Measurements from ENCODE around the gene AP2A2. TPM values are rescaled to one million over a fixed set of nuclear protein-coding genes. Genes with fewer than 3 reads are reported as not detected.

Gene AP2A2
- total and polyA plus RNA-seq, 8 donors: 40.0 to 60.2 (median 50.6) TPM

DNA sequence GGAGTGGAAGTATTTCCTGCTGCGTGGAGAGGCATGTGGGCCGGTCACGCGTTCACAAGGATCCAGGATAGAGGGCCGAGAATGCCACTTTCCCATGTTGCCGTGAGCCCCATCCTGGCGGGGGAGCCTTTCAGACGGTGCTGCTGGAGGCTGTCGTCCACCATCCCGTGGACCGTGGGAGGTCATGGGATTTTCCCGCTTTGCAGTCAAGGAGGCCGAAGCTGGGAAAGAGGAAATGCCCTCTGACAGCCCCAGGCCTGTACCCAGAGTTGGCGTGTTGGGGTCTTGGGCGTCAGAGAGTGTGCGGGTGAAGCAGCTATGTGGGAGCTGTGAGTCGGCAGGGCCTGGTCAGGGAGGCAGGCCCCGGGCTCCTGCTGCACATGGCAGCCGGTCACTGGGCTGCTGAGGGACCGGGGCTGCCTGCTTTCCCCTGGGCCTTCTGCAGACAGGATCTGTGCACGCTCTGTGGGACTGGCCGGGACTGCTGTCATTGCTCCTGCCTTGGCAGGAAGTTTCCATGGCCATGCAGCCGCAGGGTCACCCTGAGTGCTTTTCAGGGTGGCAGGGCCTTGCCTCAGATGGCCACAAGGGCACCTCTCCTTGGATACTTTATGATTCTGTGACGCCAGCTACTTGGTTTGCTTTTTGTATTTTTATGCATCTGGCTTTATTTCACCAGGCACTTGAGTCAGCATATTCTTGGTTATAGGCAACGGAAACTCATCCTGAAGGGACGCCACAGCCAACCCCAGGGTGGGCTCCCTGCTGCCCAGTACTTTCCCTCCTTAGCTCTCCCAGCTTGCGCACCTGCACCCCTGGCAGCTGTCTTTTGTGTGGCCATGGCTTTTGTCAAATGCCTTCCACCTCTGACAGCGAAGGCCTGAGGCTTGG, 52.4 kb downstream of the AP2A2 start:
- no peaks in the 10 kb centered on the region for H3K9me3 ChIP-seq
- TF ChIP-seq CTCF (IDR thresholded peaks at IDR 0.05): no peak
- intact Hi-C loops (cut with DNase I): no loop called here
- FAIRE-seq (no peak), ATAC-seq (no peak), DNase-seq (no peak)
- WGBS, 2 donors: 93% methylated on average over 27 to 28 of the region's 28 CpGs
- no peaks in the 10 kb centered on the region for H3K4me1 ChIP-seq
- H3K4me3 ChIP-seq: no peak overlapping the region
- no peak overlapping the region for H3K27ac ChIP-seq
- no peaks in the 10 kb centered on the region for H3K27me3 ChIP-seq
- peaks cover 0 to 30% (median 15%) of the 10 kb centered on the region in 3 donors for H3K36me3 ChIP-seq

- intact Hi-C loops (cut with DNase I): no loop called here
- FAIRE-seq (no peak), DNase-seq (peak in 1 of 6 donors; percentile 25), ATAC-seq (no peak)
- Histone ChIP-seq H3K4me1 (no peaks in the 10 kb centered on the region), H3K36me3 (peaks cover 0 to 23% (median 10%) of the 10 kb centered on the region in 3 donors), H3K9me3 (no peaks in the 10 kb centered on the region), H3K4me3 (no peak overlapping the region), H3K27me3 (no peaks in the 10 kb centered on the region), H3K27ac (no peak overlapping the region)
- 84 to 88% methylated on average over 16 of the region's 16 CpGs for WGBS, 2 donors
- no peak for TF ChIP-seq CTCF (IDR thresholded peaks at IDR 0.05)
Observed at GRCh38 chr11:978781-979180, 53.1 kb downstream of the AP2A2 start.

- intact Hi-C loops (cut with DNase I): no loop called here
- ATAC-seq (peak in 3 of 4 donors; percentile 46 to 57 (median 56)), FAIRE-seq (no peak), DNase-seq (peak in 1 of 6 donors; percentile 51)
- H3K9me3 ChIP-seq: no peaks in the 10 kb centered on the region
- no peak overlapping the region for H3K4me3 ChIP-seq
- WGBS, 2 donors: 83 to 88% methylated on average over 26 of the region's 26 CpGs
- no peak for TF ChIP-seq CTCF (IDR thresholded peaks at IDR 0.05)
- H3K27me3 ChIP-seq: no peaks in the 10 kb centered on the region
- H3K36me3 ChIP-seq: peaks cover 0 to 37% (median 12%) of the 10 kb centered on the region in 3 donors
- H3K27ac ChIP-seq: no peak overlapping the region
- H3K4me1 ChIP-seq: no peaks in the 10 kb centered on the region
Observed at GRCh38 chr11:980438-981357, 55.0 kb downstream of the AP2A2 start.

GRCh38 chr11:981764-982163, 56.1 kb downstream of the AP2A2 start:
- Histone ChIP-seq H3K27ac (no peak overlapping the region), H3K4me3 (no peak overlapping the region), H3K9me3 (no peaks in the 10 kb centered on the region), H3K27me3 (no peaks in the 10 kb centered on the region), H3K36me3 (peaks cover 0 to 48% (median 12%) of the 10 kb centered on the region in 3 donors), H3K4me1 (no peaks in the 10 kb centered on the region)
- intact Hi-C loops (cut with DNase I): no loop called here
- FAIRE-seq (no peak), ATAC-seq (no peak), DNase-seq (no peak)
- WGBS, 2 donors: 97 to 99% methylated on average over 14 of the region's 14 CpGs
- no peak for TF ChIP-seq CTCF (IDR thresholded peaks at IDR 0.05)

Data from pancreas (tissue), 10 donors.